Epithelial cell of esophagus (primary cell): ENCODE data around the gene SMARCA1.

Experiments
- DNase-seq: peaks from one replicate; pipeline ENCODE4 v3.0.0; 2010; ENCODE audit warnings: low read depth
- H3K4me3 ChIP-seq: 2 replicates; pipeline ENCODE4 v1.5.1; 2011; ENCODE audit warnings: mild to moderate bottlenecking, low read length, control low read depth
- CTCF ChIP-seq: IDR thresholded peaks from 2 replicates; pipeline ENCODE4 v1.5.1; 2011; ENCODE audit warnings: low read depth, mild to moderate bottlenecking, low read length, control low read depth, inconsistent platforms; ENCODE audit not compliant: insufficient read depth; ENCODE audit errors: missing control alignments

SMARCA1 gene

GRCh38 chrX:129433945-129434344 lies 89.3 kb downstream of the SMARCA1 start:
- no peak for DNase-seq
- no peak overlapping the region for H3K4me3 ChIP-seq
- no peak for TF ChIP-seq CTCF

GRCh38 chrX:129433461-129433860 lies 89.8 kb downstream of the SMARCA1 start:
- DNase-seq: no peak
- no peak for TF ChIP-seq CTCF
- no peak overlapping the region for H3K4me3 ChIP-seq

- H3K4me3 ChIP-seq: no peak overlapping the region
- DNase-seq: no peak
- TF ChIP-seq CTCF: no peak
These were observed 96.0 kb downstream of the SMARCA1 start for GRCh38 chrX:129427267-129427666.

- no peak for DNase-seq
- TF ChIP-seq CTCF: no peak
- H3K4me3 ChIP-seq: no peak overlapping the region
These were observed 100.1 kb downstream of the SMARCA1 start for GRCh38 chrX:129423191-129423590.

GRCh38 chrX:129404670-129405008 lies 118.7 kb downstream of the SMARCA1 start:
- no peak for DNase-seq
- no peak overlapping the region for H3K4me3 ChIP-seq
- no peak for TF ChIP-seq CTCF

- TF ChIP-seq CTCF: no peak
- H3K4me3 ChIP-seq: no peak overlapping the region
- no peak for DNase-seq
These were observed 119.2 kb downstream of the SMARCA1 start for GRCh38 chrX:129403974-129404669.
